HG02970 (cell line): ENCODE results near the gene CCDC83.

Source experiments
- ATAC-seq: cut with Tn5 transposase; IDR thresholded peaks from one replicate; pipeline ENCODE4 v1.9.1; 2021; ENCODE audit warnings: mild to moderate bottlenecking, moderate library complexity, moderate number of reproducible peaks; ENCODE audit not compliant: unreplicated experiment, low FRiP score

The CCDC83 gene

DNA sequence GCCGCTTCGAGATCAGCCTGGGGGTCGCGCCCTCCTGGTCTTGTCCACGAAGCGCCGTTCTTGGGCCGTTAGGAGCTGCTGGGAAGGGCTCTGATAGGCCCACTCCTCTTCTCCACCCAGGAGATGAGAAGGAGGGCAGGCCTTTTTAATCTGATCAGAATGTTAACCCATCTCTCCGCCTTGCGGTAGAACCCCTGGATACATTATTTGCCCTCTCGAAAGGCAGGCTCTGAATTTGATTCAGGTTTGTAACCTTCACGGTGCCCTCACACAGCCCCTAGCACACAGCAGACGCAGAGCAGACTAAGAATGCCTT lies at the start of gene CCDC83:
Gene CCDC83 (plus strand): TSS at position 43 of the 316 bp plus-strand sequence. CDS start 9,741 bp downstream, outside the sequence.
- no peak for ATAC-seq

DNA sequence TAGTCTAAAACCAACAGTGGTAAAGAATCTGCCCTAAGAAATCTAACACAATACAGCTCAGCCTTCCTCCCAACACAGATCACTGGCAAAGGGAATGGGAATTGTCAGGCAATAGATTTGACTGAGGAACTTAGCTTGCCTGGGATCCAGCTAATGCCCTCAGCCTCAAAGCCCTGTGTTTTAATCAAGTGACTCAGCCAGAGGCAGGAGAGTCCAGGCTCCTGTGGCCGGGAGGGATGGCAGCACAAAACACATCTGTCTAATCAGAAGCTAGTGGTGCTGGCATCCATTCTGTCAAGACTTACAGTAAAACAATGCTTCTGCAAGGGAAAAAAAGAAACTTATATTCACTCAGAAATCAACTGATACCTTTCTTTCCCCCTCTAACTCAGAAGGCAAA lies 49.8 kb upstream of the CCDC83 start:
- ATAC-seq, result no peak

DNA sequence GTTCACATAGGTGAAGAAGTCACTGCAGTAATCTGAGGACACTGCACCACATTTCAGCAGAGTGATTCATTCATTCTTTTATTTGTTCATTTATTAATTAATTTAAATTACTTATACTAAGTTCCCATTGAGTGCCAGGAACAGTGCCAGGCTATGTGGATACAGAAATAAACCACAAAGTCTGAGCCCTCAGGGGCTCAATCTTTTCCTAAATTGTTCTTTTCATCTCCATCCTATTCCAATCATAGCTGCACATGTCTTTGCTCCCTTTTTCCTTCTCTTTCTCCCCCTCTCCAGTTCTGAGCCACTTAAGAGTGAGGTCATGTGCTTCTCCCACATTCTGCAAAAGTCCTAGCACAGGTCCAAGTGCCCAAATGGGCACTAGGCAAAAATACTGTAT lies 49.2 kb upstream of the CCDC83 start:
- no peak for ATAC-seq

DNA sequence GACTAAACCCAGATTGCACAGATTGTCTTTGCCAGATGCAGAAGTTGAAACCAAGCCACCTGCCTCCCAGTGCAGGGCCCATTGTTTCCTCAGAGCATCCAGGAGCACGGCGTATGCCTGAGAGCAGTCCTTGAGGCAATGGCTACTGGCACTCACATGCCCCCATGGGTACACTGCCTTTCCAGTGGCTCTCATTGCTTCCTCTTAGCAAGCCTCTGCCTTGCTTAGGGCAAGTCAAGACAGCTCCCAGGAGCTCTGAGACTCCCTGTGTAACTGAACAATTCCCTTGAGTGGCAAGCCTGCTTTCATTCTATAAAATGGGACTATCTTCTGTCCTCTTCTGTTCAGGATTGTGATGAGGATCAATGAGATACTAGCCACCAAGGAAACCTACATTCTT lies 48.3 kb upstream of the CCDC83 start:
- ATAC-seq, result no peak

DNA sequence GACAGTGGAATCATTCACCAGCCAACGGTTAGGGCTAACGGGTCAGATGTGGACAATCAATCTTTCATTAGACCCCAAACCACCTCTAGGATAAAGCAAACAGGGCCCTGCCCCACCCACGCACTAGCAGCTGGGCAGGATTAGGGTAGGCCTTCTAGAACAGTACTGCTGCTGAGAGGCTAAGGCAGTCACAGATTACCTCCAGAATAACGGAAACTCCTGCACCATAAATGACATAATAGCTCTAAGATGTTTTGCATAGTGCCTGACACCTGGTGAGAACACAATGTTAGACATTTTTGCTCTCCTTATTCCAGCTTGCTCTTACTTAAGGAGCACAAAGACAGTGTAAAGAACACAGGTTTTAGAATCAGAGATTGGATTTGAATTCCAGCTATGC lies 46.0 kb upstream of the CCDC83 start:
- ATAC-seq, result no peak

DNA sequence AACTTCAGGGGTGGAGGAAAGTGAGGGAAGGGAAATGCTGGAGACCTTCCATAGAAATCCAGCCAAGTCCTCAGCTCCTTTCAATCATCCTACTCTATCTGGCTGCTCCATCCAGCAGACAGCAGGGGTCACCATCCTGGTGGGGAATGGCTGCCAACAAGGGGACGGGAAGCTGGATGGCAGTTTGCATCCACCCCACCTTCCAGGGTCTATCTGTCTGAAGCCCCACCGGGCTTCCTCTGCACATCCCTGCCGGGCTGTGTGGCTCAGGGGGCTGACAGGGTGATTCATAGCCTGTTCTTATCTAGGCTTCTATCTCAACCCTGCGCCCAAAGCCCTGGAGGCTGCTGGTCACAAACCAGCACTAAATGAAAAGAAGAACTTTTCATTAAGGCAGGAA lies 45.3 kb upstream of the CCDC83 start:
- ATAC-seq, result no peak

DNA sequence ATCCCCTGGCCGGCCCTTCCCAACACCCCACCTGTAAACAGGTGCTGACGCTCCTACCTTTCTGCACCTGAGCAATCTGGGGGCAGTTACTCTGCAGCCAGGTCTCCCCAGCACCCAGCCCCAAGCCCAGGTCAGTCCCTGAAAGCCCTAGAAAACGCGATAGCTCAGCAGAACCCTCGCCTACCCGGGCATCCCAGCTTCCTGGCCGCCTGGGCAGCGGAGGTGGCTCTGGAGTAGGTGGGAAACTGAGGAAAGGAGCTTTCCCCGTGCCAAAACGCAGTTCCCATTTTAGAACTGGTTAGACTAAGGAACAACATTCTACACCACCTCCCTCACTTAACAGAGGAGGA lies 44.7 kb upstream of the CCDC83 start:
- no peak for ATAC-seq

DNA sequence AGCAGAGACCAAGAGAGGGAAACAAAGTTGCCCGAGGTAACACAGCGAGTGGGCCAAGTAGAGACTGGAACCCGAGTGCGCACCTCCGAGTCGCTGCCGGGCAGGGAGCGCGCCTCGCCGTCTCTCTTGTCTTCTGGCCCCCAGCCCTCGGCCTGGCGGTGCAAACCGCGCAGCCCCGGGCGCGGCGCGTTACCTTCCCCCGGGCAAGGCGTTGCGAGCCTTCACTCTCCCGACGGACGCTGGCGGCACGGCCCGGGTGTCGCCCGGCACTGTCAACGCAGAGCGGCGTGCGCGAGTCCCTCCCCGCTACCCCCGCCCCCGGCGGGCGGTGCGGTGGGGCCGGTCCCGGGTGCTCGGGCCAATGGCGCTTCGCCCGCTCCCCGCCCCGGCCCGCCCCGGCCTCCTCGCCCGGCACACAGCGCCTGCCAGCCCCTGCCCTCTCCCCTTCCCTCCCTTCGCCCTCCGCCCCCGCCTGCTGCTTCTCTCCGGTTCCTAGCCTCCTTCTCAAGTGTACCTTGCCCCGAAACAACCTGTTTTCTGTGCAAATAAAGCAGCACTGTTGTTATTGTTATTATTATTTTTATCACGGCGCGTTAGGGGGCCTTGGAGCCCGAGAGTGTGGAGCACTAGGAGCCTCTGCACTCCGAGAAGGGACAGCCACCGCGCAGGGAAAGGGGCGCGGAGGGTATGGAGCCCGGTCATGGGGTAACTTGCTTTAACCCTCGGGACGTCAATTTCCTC lies 44.1 kb upstream of the CCDC83 start, which contains the start of gene SYTL2:
Gene SYTL2 (minus strand): TSS at position 271 of the 741 bp plus-strand sequence. CDS start 53,416 bp downstream, outside the sequence.
- peak; percentile 78 for ATAC-seq

DNA sequence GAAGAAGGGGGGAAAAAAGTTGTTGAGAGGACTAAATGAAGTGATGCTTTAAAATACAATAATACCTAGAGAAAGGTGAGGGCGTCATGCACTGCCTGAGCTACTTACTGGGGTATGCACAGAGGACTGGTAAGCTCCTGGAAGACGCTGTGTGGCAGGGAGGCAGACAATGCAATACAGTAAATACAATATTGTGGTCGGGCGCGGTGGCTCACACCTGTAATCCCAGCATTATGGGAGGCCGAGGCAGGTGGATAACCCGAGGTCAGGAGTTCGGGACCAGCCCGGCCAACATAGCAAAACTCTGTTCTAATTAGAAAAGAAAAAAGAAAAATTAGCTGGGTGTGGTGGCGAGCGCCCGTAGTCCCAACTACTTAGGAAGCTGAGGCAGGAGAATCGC lies 43.6 kb upstream of the CCDC83 start:
- ATAC-seq, result no peak

DNA sequence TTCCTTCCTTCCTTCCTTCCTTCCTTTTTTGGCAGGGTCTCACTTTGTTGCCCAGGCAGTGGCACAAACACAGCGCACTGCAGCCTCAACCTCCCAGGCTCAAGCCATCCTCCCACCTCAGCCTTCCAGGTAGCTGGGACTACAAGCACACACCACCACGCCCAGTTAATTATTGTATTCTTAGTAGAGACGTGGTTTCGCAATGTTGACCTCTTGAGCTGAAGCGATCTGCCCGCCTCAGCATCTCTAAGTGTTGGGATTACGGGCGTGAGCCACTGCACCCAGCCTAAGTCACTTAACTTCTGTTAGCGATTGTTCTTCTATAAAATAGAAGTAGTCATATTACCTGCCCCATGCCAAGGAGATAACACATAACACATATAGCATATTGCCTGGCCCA lies 41.5 kb upstream of the CCDC83 start:
- ATAC-seq, result no peak

DNA sequence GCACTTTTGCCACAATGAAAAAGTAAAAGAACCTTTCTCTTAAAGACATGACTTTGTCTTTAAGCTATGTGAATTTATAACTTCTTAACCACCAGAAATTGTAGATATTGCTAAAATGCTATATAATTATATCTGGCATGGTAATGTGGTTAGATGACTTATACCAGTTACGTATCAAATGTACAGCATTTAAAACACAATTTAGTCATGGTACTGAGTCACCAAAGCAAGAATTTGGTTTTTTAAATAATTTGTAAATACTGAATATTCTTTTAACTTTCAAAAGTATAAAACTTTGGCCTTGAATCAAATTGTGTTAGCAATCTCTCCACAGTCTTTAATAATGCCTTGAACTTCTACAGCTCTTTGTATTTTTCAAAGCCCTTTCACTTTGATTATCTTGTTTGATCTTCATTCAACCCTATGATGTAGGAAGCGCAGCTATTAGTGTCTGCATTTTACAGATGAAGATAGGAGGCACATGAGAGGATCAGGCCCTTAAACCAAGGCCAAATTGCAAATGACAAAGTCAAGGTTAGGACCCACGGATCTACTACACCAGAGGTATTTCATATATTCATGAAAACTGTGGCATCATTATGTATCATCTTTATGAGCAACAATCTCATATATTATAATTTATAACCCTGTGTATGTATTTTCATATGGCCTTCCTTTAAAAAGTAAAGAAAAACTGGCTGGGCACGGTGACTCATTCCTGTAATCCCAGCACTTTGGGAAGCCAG lies 39.8 kb upstream of the CCDC83 start:
- ATAC-seq, result no peak

DNA sequence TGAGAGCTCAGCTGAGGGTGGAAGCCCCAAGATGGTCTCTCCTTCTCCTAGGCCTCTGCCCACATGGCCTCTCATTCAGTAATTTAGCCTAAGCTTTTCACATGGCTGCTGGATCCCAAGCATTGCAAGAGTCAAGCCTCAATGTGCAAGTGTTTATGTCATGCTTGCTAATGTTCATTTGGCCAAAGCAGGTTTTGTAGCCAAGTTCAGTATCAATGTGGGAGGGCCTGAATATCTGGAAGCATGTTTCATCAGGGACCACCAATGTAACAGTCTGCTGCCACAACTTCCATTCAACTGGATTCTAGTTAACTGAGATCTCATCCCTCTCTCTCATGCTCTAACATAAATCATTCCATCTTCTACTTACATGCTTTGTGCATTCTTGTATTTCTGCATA lies 35.7 kb upstream of the CCDC83 start:
- no peak for ATAC-seq

DNA sequence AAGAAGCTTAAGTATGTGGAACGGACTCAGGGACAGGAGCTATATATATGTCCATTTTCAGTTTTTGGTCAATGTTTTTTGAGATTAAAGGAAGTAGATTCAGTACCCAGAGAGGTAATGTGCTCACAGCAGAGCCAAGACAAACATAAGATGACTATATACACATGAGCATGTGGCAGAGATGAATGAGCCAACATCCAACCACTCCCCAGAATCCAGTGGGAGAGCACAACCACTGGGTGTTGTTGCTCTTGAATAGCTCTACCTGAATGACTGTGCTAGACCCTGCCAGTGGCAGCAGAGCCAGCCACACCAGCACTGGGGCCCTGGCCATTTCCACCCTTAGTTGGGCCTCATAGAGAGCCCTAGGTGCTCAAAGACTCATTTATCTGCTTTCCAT lies 33.5 kb upstream of the CCDC83 start:
- no peak for ATAC-seq

DNA sequence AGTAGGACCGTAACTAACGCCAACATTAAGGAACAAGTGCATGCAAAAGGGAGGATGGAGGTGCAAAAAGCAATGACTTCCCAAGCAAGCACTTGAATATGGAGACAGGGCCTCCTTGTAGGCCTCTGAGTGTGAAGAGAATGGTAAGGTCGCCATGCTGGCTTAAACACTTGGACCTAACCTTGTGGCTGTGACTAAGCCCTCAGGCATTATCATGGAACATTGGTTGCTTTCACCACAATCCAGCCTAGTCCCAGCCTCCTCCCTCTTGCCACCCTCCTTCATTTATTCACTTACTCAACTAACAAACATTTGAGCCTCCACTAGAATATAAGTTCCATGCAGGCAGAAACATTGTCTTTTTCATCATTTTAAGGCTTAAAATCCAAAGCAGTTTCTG lies 32.4 kb upstream of the CCDC83 start:
- ATAC-seq, result no peak

DNA sequence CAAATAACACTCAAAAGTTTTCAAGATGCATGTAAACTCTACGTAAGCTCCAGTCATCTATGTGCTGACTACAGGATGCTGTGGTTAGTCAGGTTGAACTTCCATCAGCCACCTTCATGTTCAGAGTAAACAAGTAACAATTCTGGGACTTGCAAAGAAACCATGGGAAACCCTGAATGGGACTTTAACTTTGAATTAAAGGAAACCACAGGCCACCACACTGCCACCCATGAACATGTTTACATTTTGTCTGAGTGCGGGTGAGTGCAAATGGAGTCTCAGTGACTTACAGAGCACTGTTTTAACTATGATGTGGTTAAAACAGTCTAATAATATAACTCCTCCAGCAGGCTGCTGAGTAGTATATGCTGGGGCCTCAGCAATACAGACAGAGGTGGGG lies 31.4 kb upstream of the CCDC83 start:
- ATAC-seq, result no peak

DNA sequence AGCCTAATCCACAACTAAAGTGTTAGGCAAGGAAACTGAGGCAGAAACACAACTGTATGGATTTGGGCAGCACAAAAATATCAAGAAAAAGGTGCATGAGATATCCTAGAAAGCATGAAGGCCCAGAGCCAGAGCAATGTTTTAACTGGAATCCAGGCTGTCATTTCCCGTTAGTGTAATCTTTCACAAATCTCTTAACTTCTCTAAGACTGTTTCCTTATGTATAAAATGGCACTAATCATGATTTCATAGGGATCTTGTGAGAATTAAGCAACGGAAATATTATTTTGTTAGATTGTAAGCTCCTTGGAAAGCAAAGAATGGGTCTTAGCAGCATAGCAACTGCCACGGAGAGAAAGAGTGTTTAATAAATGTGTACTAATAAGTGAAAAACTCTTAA lies 29.6 kb upstream of the CCDC83 start:
- ATAC-seq, result no peak

DNA sequence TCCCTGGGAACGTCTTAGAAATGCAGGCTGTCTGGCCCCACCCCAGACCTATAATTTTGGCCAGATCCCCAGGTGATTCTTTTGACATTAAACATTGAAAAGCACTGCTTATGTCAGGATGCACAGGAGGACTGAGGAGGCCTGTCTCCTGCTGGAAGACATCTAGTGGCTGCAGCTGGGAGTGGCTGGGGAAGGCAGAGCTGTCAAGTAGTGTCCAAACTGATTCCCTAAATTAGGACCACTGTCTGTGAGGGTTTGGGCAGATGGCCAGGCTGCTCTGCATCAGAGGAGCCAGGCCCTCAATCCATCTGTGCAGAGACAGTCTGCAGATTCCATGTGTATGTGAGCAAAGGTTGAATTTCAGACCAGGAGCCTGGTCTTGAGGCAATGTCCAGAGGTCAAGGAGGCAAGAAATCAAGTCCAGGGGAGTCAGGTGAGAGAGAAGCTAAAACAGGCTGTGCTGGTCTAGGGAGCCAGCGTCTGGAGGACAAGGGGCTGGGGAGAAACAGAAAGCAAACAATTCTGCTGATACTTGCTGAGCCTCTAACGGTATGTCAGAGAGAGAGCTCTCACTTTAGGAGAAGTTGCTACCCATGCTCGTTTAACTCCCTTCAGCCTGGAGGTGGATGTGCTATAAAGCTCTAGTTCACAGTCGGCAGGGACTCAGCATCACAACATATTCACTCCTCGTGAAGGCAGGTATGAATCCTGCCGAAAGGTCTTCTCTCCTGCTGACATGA lies 28.9 kb upstream of the CCDC83 start:
- no peak for ATAC-seq

DNA sequence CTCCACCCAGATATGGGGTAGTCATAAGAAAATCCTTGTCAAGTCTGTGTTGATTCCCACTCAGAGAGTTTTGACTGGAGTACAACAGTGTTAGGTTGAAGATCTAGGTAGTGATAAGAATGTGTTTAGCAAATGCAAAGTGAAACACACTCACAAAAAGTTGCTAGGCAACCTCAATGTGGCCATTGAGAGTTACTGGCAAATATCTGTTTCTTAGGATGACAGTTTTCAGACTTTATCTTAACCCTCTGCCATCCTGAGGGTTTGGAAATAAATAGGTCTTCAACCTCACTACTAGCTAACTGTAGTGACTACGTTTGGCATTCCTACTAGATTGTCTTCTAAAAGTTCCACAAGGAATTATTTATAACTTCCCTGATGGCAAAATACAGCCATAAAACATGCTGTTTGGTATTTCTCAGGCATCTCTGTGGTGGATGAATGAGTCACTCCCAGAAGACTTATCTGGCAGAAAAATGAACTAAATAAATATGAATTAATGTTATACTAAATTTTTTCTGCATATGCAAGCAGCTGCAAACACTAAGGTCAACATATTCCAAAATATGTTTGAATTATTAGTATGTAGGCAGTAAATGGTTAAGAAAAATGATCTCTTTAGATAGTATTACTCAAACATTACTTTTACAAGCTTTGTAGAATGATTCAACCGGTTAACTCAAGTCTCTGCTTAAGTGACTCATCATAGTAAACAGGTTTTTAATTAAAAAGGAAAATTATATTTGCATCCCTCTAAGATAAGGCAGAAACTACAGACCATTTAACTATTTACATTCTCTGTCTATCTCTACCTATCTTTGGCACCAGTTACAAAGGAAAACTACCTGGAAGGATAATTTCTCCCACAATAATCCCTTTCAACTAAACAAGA lies 27.2 kb upstream of the CCDC83 start:
- no peak for ATAC-seq

DNA sequence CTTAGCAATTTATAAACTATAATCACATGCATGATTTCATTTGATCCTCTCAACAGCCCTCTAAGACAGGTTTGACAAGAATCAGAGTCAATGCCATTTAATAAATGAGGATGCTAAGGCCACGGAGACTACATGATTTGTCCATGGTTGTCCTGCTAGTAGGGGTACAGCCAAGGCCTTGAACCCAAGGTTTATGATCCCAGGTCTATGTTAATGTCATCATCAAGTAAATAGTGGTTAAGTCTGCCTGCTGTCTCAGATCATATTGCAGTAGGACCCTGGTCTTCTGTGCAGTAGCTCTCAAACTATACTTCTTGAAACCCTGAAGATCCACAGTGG lies 26.6 kb upstream of the CCDC83 start:
- no peak for ATAC-seq

DNA sequence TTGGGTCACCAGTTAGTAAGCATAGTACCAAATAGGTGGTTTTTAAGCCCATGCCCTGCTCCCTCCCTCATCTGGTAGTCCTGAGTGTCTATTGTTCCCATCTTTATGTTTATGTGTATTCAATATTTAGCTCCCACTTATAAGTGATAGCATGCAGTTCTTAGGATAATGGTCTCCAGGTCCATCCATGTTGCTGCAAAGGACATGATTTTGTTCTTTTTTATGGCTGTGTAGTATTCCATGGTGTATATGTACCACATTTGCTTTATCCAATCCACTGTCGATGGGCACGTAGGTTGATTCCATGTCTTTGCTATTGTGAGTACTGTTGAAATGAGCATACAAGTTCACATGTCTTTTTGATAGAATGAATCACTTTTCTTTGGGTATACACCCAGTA lies 26.0 kb upstream of the CCDC83 start:
- ATAC-seq, result no peak

DNA sequence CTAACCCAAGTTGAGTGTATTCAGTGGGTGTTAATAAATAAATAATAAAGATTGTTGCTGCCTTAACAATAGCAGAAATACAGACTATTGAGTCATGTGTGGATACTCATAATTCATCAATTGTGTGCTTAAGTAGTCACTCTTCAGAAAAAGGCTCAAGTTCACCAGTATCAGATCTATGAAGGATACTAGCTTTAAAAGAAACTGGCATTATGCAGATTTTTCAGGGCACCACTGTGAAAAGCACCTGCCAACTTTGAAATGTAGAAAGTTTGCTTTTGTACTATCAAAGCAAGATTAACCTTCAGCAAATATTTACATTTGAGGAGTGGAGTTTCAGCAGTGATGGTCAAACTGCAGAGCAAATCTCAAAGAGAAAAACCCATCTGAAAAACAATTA lies 24.1 kb upstream of the CCDC83 start:
- ATAC-seq, result no peak
